Femur (tissue), 1 donor: ENCODE data around the gene RHOB.
"Not testable (repeated sequence)": the region's sequence is repeated elsewhere in the genome, so short reads cannot be mapped to it uniquely, and the experiment has no call there.

Source experiments
- DNase-seq: peaks from one replicate; pipeline ENCODE4 v3.0.0-alpha.2; 2017

RHOB gene

DNA sequence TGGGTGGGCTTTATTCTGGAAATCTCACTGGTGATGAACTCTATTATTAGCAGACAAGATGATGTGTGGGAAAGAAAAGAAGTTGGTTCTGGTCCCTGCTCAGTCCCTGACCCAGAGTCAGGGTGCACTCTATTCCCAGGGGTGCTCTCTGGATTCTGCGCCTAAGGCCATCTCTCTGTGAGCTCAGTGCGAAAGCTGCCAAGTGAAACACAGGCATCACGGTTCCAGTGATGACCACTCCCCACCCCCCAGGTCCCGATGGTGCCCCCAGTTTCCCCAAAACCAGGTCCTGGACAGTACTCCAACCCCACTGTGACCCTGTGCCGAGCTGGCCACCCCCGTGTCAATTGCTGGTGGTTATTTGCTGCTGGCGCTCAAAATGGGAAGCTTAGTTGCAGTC, 30.1 kb downstream of the RHOB start:
- no peak for DNase-seq

DNA sequence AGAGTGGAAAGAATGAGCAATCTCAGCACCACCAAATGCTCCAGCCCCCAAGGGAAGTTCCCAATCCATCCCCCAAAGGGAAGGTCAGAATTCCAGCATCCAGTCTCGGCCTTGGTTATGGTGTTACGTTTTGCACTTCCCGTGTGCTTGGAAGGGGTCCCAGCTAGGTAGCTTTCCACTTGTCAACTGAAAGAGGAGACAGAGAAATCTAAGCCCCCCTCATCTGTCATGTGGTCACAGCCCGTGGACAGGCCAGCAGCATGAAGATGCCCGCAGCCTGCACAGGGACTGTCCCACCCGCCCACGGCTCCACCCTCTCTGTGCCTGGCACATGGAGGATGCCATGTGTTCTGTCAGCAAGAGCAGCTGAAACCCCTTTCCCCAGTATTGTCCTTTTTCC, 32.1 kb downstream of the RHOB start:
- DNase-seq = no peak

DNA sequence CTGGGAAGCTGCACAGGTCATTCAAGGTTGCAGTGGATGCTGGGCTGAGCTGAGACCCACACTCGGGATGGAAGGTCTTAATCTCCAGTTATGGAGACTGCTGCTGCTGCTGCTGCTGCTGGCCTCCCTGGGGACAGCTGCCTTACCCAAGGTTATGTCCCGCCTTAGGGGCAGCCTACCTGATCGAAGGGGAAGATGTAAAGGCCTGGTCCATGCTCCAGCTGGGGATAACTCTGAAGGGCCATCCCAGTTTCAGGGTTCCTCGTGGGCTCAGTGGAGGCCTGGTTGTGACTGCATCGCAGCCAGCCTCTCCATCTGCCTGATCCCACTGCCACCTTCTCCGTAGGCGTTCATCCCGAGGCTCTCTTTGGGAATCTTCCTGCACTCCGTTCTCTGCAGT, 33.0 kb downstream of the RHOB start:
- no peak for DNase-seq

GRCh38 chr2:20480913-20481312, 34.0 kb downstream of the RHOB start:
- DNase-seq = no peak

GRCh38 chr2:20481798-20482405, 35.0 kb downstream of the RHOB start:
- DNase-seq = no peak

GRCh38 chr2:20482725-20483124, 35.9 kb downstream of the RHOB start:
- DNase-seq = no peak

- peak; percentile 65 for DNase-seq
These were observed 36.5 kb downstream of the RHOB start for GRCh38 chr2:20483194-20483895.

DNA sequence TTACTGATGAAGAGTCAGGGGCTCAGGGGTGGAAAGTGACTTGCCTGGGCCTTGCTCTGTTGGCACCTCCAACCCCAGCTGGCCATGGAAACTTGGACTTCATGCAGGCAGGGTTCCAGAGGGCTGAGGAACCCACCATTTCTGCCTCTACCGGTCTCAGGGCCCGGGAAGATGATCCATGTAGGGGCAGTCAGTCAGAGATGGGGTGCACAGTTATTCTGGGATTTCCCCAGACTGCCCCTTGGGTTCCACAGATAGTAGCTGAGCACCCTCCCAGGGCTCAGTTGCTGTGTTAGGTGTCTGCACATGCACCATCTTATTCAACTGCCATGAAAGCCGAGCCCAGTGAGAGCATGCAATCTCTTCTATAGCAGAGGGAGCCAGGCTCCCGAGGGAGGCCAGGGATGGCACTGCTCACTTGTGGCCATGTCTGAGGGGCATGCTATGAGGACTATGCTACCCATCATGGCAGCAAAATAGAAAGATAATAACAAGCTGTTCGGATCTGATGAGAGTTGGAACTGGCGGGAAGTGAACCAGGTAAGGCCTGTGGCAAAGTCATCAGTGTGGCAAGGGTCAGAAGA, 37.3 kb downstream of the RHOB start:
- DNase-seq = no peak

DNA sequence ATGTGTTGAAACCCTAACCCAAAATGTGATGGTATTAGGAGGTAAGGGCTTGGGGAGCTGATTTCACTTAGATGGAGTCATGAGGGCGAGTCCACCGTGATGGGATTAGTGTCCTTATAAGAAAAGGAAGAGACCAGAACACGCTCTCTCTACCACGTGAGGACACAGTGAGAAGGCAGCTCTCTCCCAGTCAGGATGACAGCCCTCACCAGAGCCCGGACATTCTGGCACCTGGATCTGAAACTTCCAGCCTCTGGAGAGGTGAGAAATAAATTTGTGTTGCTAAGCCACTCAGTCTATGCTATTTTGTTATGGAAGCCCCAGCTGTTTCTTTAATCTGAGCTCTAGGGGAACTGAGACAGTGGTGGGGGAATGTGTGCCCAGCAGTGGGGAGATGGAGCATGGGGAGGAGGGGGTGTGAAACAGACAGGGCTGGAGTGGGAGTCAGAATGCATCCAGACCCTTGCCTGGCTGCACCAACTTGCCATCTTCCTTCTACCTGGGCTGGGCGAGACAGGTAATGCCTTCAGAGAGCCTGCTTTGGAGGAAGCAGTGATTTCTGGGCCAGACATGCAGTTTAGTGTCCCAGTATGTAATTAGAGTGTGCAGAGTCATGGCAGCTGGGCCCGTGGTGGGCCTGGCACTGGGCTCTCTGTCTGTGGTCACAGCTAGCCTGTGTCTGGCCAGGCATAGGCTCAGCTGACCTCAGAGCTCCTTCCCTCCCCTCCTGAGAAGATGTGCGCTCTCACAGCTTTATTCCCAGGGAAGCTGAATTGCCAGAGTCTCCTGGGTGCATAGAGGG, 38.1 kb downstream of the RHOB start:
- peak; percentile 79 for DNase-seq

DNA sequence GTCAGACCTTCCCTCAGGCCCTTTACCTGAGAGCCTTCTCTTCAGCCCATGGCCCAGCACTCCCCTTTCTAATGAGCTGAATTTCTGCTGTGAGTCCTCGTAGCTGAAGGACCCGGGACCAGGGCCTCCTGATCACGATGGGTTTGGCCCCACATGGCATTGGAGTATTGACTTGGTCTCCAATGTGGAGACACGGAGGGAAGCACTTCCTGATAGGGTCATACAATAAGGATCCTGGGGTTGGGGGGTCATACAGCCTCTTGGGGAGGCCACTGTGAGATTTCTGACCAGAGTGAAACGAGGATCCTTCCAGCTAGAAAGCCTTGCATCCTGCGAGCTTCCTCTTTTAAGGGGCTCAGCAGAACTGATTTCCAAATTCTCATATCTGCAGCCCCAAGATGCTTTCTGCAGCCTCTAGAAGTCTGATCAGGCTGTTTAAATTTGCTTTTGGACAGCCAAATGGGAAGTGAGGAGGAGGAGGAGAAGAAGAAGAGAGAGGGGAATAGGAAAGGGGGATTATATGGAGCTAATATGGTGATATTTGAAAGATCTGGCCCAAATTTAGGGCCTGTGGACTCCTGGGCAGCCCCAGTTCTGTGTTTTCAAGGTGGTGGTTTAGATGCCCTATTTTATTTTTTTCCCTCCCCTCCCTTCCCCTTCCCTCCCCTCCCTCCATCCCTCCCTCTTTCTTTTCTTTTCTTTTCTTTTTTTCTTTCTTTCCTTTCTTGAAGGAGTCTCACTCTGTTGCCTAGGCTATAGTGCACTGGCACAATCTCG, 38.9 kb downstream of the RHOB start:
- no peak for DNase-seq

GRCh38 chr2:20486571-20486970, 39.7 kb downstream of the RHOB start:
- no peak for DNase-seq

GRCh38 chr2:20487030-20487391, 40.1 kb downstream of the RHOB start:
- DNase-seq = no peak

DNA sequence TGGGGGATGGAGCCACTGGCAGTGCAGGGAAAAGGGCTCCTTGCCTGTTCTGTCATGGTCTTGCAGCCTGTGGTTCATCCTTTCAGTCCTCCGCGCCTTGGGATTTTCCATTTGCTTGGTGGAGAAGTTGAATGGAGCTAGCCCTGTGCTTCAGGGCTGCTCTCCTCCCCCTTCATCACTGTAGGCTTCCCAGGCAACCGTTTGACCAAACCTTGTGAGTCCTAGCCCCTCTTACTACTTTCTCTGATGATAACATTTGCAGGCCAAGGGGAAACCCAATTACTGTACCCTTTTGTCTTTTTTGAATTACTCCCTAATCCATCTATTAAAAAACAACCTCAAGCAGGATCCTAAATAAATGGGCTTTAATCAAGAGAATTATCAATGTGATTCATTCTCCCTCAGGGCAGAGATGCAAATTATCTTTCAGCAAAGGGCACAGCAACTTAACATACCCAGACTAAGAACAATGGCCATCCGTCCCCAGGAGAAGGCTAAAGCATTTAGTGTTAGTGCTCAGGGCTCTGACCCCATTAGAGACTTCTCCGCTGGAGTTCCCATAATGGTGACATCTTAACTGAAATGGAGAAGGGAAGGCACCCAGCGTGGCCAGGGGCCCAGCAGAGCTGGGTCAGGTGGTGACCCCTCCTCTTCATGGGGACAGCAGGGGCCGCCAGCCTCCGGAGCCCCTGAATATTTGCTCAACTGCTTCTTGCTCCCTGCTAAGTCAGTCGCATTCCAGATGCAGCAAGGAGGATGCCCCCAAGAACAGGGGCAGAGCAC, 40.7 kb downstream of the RHOB start:
- DNase-seq = no peak

DNA sequence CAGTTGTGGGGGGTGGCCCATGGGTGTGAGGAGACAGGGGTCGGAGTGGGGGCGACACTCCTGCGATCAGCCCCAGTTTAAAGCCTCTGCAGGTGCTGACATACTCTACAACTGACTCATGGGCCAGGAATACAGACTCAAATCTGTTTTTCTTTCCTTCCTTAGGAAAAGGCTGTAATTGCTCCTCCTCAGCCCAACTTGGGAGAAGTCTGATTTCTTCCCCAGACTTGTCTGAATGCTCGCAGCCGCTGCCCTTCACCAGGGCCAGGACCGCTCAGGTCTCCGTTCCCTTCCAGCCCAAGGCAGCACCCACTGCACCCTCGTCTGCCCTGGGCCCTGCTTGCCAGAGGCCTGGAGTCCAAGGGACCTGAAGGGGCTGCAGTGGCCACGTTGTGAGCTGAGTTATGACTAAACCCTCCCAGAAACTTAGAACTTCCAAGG, 41.3 kb downstream of the RHOB start:
- DNase-seq = no peak

DNA sequence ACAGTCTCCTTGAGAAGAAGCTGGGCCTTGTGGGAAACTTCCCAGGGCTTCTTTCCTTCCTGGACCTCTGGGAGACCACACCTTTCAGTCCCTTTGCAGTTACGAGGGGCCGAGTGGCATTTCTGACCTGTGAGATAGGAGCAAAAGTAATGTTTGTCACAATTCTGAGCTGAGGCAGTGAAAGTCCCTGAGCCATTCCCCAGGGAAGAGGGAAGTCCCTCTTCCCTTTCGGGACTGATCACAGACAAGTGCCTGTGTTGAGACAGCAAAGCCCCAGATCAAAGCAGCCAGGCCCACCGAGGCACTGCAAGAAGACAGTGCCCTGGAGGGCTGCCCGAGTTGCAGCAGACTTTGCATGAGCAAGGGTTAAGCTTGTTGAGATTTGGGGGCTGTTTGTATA, 41.9 kb downstream of the RHOB start:
- DNase-seq = no peak

DNA sequence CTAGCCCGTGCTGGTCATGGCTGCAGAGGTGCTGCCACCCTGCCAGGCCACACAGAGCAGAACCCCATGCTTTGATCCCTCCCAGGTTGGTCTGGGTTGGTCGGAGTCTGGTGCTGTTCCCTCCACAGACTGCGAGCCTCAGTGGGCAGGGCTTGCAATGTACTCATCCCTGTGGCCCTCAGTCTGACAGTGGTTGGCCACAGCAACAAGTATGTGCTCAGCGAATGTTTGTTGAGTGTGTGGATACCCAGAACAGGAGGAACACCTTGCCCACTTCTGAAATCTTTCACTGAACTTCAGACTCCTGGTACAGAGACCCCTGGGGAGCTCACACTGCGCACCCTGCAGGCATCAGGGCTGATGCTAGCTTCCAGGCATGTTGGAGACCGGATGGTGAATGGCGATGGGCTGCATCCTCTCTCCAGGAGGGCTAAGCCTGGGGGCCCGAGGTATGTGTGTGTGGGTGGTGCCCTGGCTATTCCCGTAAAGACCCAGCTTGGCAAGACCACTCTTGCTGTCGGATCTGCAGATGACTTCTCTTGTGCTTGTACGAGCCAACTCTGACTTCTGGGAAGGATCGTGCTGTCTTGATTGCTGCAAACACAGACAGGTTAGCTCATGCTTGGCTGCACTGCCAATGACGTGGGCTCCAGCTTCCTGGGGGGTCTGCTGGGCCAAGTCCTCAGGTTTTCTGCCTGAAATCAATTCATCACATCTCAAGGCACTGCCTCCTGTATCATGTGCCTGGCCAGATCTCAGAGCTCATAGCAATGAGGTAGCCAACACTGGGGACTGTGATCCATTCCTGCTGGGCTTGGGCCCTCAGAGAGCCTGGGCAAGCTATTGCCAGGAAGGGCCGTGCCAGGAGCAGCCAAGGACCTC, 43.7 kb downstream of the RHOB start:
- peak; percentile 75 for DNase-seq

DNA sequence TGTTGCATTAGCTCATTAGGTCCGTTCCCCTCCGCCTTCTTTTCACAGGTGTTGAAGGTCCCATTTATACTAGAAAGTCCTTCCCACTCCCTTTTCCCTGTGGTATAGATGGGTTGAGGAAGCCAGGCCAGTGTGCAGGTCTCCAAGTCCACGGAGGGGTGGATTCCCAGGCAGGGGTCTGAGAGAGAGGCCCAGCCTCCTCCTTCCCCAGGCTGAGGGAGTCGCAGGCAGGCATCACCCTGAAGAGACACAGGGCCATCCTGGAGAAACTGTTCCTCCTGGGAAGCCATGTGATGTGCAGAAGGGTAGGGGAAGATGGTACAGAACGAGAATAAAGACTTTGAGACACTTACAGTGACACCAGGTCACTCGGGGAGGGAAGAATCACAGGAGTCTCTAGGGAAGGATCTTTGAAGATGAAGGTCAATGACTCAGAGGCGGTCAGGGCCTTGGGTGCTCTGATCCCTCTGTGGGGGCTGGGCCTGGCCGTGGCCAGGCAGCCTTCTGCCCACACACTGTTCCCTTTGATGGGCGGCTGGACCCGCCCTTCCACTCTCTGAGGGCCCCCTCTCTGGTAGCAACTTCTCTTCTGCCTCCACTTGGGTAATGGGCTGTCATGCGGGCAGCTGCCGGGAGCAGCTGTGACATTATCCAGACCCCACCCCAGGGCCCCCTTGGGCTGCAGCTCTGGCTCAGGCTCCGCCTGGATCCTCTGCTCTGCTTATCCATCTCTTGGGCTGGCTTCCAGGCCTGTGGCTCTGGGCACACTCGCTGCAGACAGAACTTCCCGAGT, 45.1 kb downstream of the RHOB start:
- peak; percentile 55 for DNase-seq

- DNase-seq = not testable (repeated sequence)
These were observed 46.2 kb downstream of the RHOB start for GRCh38 chr2:20493095-20493494.

DNA sequence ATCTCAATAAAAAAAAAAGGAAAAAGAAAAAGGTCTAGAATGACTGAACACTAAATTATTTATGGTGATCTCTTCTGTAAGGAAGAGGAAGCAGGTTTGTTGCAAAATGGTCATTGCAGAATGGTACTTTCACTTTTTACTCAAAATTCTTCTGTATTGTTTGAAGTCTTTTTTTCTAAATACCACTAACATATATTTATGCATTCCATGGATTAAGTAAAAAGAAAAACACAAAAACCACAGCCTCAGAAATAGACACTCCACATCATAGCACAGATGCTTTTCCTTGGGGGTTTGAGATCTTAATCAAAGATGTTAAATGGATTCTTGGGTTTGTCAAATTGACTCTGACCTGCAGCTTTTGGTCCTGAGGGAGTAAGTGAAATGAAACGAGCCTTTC, 47.4 kb downstream of the RHOB start:
- no peak for DNase-seq
